Activated B cell treated with CpG ODN at 0.5 μM for 24 hours (primary cell): ENCODE results near the gene PTPN4. TPM values are rescaled to one million over a fixed set of nuclear protein-coding genes. Genes with fewer than 3 reads are reported as not detected.

Experiments
- ATAC-seq: fragments of 200-7000 bp; cut with Tn5 transposase; one replicate; pipeline ENCODE4 v1.10.0; 2021; ENCODE audit warnings: low read depth, mild to moderate bottlenecking, moderate library complexity
- CTCF ChIA-PET: fragments of 350-600 bp; sonication (Branson Sonifier 250); formaldehyde crosslinking; loops from one replicate; lab custom pipeline; 2021; ENCODE audit warnings: antibody characterized with exemption; lab: Charles Lee
- POLR2A ChIA-PET: fragments of 350-600 bp; sonication (Branson Sonifier 250); formaldehyde crosslinking; loops from one replicate; lab custom pipeline; 2021; ENCODE audit warnings: antibody characterized with exemption; lab: Charles Lee
- DNase-seq: peaks from one replicate; pipeline ENCODE4 v3.0.0; 2022
- H3K27ac Mint-ChIP-seq: one replicate; pipeline ENCODE4 v1.8.0; 2020; ENCODE audit warnings: mixed read lengths
- H3K27me3 Mint-ChIP-seq: one replicate; pipeline ENCODE4 v1.8.0; 2021; ENCODE audit warnings: mixed read lengths
- H3K36me3 Mint-ChIP-seq: one replicate; pipeline ENCODE4 v1.8.0; 2021; ENCODE audit warnings: low read depth, mixed read lengths
- H3K4me1 Mint-ChIP-seq: one replicate; pipeline ENCODE4 v1.8.0; 2021; ENCODE audit warnings: mixed read lengths
- H3K4me3 Mint-ChIP-seq: one replicate; pipeline ENCODE4 v1.8.0; 2020; ENCODE audit warnings: mild to moderate bottlenecking, mixed read lengths
- H3K9me3 Mint-ChIP-seq: one replicate; pipeline ENCODE4 v1.8.0; 2020; ENCODE audit warnings: mixed read lengths
- intact Hi-C: fragments of 100-400 bp; cut with micrococcal nuclease; formaldehyde crosslinking; loops from one replicate; pipeline ENCODE4 v1.15.1; 2024
- total RNA-seq: library from RNA; stranded (reverse); gene quantifications from 2 replicates; pipeline ENCODE4 v1.2.3, GENCODE V29; 2022
- TF ChIP-seq, protein P1 (sequence below): fragments of 200-600 bp; IDR thresholded peaks from one replicate; pipeline ENCODE4 v1.8.0; 2022; ENCODE audit warnings: antibody characterized with exemption, mild to moderate bottlenecking

PTPN4 gene
- total RNA-seq, 1 donor from 2014 or later, result 41.2 TPM

DNA sequence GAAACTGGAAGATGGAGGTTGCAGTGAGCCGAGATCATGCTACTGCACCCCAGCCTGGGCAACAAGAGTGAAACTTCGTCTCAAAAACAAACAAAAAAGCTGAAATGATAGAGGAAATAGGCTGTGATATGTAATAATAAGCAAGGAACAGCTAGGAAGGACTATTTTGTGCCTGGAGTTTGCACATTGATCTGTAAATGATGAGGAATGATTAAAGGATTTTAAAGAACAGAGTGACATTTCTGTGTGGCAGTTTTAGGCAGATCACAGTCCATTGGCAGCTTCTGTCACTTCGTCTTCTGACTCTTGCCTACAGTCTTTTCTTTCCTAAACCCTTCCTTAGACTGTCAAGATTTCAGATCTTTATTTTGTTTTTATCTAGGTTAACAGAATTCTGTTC lies 272.6 kb downstream of the PTPN4 start:
- Mint-ChIP-seq H3K9me3 (no peaks in the 10 kb centered on the region), H3K27me3 (no peaks in the 10 kb centered on the region), H3K36me3 (peaks cover 4% of the 10 kb centered on the region), H3K4me1 (no peaks in the 10 kb centered on the region), H3K27ac (no peak overlapping the region), H3K4me3 (no peak overlapping the region)
- ChIA-PET CTCF (no interaction called here), POLR2A (no interaction called here)
- ATAC-seq, result no peak
- intact Hi-C loops, result no loop called here
- no peak for DNase-seq
- TF ChIP-seq, protein P1, sequence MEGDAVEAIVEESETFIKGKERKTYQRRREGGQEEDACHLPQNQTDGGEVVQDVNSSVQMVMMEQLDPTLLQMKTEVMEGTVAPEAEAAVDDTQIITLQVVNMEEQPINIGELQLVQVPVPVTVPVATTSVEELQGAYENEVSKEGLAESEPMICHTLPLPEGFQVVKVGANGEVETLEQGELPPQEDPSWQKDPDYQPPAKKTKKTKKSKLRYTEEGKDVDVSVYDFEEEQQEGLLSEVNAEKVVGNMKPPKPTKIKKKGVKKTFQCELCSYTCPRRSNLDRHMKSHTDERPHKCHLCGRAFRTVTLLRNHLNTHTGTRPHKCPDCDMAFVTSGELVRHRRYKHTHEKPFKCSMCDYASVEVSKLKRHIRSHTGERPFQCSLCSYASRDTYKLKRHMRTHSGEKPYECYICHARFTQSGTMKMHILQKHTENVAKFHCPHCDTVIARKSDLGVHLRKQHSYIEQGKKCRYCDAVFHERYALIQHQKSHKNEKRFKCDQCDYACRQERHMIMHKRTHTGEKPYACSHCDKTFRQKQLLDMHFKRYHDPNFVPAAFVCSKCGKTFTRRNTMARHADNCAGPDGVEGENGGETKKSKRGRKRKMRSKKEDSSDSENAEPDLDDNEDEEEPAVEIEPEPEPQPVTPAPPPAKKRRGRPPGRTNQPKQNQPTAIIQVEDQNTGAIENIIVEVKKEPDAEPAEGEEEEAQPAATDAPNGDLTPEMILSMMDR, result no peak

Other genes starting within 250 kb of the PTPN4 start
- gene SCTR, start 235.4 kb upstream of the PTPN4 start, total RNA-seq, result not detected in 2 replicates
- not detected in 2 replicates for gene CFAP221, start 215.5 kb upstream of the PTPN4 start, total RNA-seq
- 9.0 and 10.3 TPM in 2 replicates for gene TMEM177, start 80.7 kb upstream of the PTPN4 start, total RNA-seq